SK-N-SH treated with all-trans-retinoic acid at 6 μM for 48 hours (cell line): ENCODE data around the gene MBTD1.

Experiments used
- BACH2 ChIP-seq: fragments of 250-450 bp; sonication (Bioruptor Pico); IDR thresholded peaks from 2 replicates; pipeline ENCODE4 v1.9.0; 2021; ENCODE audit warnings: mild to moderate bottlenecking, borderline replicate concordance
- ZC3H10 ChIP-seq: fragments of 250-450 bp; sonication (Bioruptor Pico); IDR thresholded peaks from 2 replicates; pipeline ENCODE4 v1.5.1; 2021; ENCODE audit warnings: mild to moderate bottlenecking, moderate library complexity
- ZFP3 ChIP-seq: fragments of 250-450 bp; sonication (Bioruptor Pico); IDR thresholded peaks from 2 replicates; pipeline ENCODE4 v1.5.0; 2020; ENCODE audit warnings: mild to moderate bottlenecking, moderate library complexity
- ZNF70 ChIP-seq: fragments of 450-650 bp; formaldehyde crosslinking; IDR thresholded peaks from 2 replicates; pipeline ENCODE4 v1.5.0; 2020; ENCODE audit warnings: mild to moderate bottlenecking, moderate library complexity

MBTD1 gene

DNA sequence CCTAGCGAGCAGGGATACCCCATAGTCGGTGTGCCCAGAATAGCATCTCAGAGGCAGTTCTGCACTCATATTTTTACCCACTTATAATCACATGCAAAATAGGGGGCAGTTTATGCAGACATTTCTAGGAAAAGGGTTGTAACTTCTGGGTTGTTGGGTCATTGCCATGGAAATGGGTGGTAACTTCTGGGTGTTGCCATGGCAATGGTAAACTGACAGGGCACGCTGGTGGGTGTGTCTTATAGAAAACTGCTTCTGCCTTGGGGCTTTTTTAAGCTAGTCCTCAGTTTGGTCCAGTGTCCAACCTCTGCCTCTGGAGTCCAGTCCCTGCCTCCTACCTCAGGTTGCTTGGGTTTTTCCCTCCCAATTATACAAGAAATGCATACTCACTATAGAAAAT lies 131.8 kb downstream of the MBTD1 start (continued):
- no peak for TF ChIP-seq ZNF70 (CRISPR knock-in tag)
- no peak for TF ChIP-seq ZFP3
- TF ChIP-seq ZC3H10 (CRISPR knock-in tag): no peak
- TF ChIP-seq BACH2 (CRISPR knock-in tag): no peak
